Activated CD4-positive, alpha-beta T cell treated with anti-CD3 and anti-CD28 coated beads, Interleukin-2, amount 50 U/mL, for 24 hours (primary cell): ENCODE results near the gene VGLL1.

Experiments
- DNase-seq, 2 donors: peaks; one replicate each; pipeline ENCODE4 v3.0.0-alpha.2; 2020; ENCODE audit warnings: low read depth in 1 of 2, low spot score in 1 of 2

Gene VGLL1

GRCh38 chrX:136531951-136532350 lies at the start of gene VGLL1:
VGLL1 (plus strand) TSS chrX:136532215; CDS start chrX:136536021, 3,806 bp downstream.
- DNase-seq, result no peak

- DNase-seq, result no peak
Observed at GRCh38 chrX:136487647-136488046, 44.4 kb upstream of the VGLL1 start, which contains the start of gene BRS3. BRS3 (plus strand) TSS chrX:136487947; CDS start chrX:136488115, 168 bp downstream.

- DNase-seq, result no peak
Observed at GRCh38 chrX:136488706-136489105, 43.3 kb upstream of the VGLL1 start.

GRCh38 chrX:136491832-136492231 lies 40.2 kb upstream of the VGLL1 start:
- no peak for DNase-seq

- no peak for DNase-seq
Observed at GRCh38 chrX:136493011-136493410, 39.0 kb upstream of the VGLL1 start.

- no peak for DNase-seq
Observed at GRCh38 chrX:136495043-136495442, 37.0 kb upstream of the VGLL1 start.

GRCh38 chrX:136496186-136496763 lies 35.7 kb upstream of the VGLL1 start:
- no peak for DNase-seq

- DNase-seq, result peak; percentile 63 to 79
Observed at GRCh38 chrX:136496764-136497555, 35.1 kb upstream of the VGLL1 start.

- DNase-seq, result no peak
Observed at GRCh38 chrX:136497556-136498052, 34.4 kb upstream of the VGLL1 start, which contains the start of gene HTATSF1. HTATSF1 (plus strand) TSS chrX:136497592; CDS start chrX:136497685, 93 bp downstream.

- no peak for DNase-seq
Observed at GRCh38 chrX:136519069-136519468, 12.9 kb upstream of the VGLL1 start.

GRCh38 chrX:136523770-136524169 lies 8.2 kb upstream of the VGLL1 start:
- DNase-seq, result no peak

- DNase-seq, result no peak
Observed at GRCh38 chrX:136525738-136526606, 6.0 kb upstream of the VGLL1 start.

GRCh38 chrX:136528645-136529315 lies 3.2 kb upstream of the VGLL1 start:
- DNase-seq, result no peak

- DNase-seq, result no peak
Observed at GRCh38 chrX:136529795-136530194, 2.2 kb upstream of the VGLL1 start.

GRCh38 chrX:136534131-136534530 lies 2.1 kb downstream of the VGLL1 start:
- DNase-seq, result no peak

GRCh38 chrX:136538811-136539210 lies 6.8 kb downstream of the VGLL1 start:
- no peak for DNase-seq

GRCh38 chrX:136540226-136540625 lies 8.2 kb downstream of the VGLL1 start:
- DNase-seq, result no peak

- no peak for DNase-seq
Observed at GRCh38 chrX:136541294-136541693, 9.3 kb downstream of the VGLL1 start.

GRCh38 chrX:136542281-136542680 lies 10.3 kb downstream of the VGLL1 start:
- DNase-seq, result no peak

- no peak for DNase-seq
Observed at GRCh38 chrX:136546371-136546781, 14.4 kb downstream of the VGLL1 start.

- DNase-seq, result no peak
Observed at GRCh38 chrX:136549226-136549625, 17.2 kb downstream of the VGLL1 start.
